Fibroblast of peridontal ligament (primary cell): Measurements from ENCODE around the gene IL2RG.

Source experiments
- DNase-seq: peaks from one replicate; pipeline ENCODE4 v3.0.0-alpha.2; 2010; ENCODE audit errors: extremely low read depth

Gene IL2RG

DNA sequence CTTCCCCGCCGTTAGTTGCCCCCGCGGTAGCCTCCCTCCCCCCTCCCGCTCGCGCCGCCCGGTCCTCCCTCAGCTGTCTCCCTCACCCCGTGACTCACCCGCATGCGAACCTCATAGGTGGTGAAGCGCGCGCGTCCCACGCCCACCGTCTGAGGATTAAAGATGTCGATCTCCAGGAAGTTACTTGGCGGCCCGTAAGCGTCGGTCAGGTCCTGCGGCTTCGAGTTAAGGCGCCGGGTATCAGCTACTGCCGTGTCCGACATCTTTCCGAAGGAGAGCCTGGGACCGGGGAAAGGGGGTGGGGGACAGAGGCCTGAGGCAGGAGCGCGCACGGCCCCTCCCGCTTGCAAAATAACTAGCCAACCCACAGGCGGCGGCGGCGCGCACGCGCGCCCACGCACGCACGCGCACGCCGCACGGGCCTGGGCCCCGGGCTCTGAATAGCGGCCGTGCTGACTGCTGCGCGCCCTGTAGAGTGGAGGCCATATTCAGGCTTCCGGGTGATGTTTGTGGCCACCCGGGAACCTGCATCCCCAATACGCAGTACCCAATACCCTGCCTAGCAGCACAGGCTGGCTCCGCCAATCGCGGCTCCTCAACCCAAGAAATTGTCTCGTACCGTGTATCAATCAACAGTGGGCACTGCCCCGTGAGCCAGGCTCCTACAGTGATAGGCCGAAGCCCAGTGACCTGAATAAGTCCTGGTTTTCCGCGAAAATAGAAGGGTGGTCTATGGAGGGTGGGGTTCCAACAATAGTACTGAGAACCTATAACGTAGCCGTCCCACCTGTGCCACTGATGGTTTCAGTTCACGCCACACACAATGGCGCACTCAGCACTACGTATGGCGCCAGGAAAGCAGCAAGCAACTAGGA, 43.1 kb downstream of the IL2RG start, which contains the start of gene SNX12:
Gene SNX12 (minus strand): TSS at position 291 of the 875 bp plus-strand sequence. CDS start 28 bp downstream, at position 263.
- DNase-seq, result peak; percentile 93

DNA sequence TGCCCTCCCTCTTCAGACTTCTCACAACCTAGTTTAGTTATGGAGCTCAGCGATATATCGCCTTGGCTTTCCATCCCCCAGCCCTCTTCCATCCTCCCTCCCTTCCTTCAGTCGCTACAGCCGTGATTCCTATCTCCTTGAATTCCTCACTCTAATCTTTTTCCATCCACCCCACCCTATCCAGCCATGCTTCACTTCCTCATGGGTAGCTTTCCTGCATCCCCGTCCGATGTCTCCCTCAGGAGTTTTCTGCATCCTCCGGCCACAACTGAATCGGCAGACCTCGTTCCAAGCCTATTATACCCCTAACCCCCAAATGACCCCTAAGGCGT, 43.7 kb downstream of the IL2RG start:
- no peak for DNase-seq

DNA sequence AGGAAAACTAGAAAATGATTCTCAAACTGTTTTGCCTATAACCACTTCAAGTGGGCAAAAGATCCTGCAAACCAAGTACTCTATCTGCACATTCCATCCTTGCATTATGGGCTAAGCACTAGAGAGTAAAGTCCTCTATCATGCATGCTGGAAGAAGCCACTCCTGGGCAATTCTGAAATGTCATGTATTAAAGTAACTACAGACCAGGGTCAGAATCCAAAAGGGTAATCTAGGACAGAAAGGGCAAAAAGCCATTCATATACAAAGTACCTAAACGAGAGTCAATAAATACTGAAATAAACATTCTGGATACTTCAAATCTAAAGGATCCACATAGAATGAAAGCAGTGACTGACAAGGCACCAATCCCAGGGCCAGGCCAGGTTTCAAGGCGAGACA, 44.3 kb downstream of the IL2RG start:
- DNase-seq, result peak; percentile 2

DNA sequence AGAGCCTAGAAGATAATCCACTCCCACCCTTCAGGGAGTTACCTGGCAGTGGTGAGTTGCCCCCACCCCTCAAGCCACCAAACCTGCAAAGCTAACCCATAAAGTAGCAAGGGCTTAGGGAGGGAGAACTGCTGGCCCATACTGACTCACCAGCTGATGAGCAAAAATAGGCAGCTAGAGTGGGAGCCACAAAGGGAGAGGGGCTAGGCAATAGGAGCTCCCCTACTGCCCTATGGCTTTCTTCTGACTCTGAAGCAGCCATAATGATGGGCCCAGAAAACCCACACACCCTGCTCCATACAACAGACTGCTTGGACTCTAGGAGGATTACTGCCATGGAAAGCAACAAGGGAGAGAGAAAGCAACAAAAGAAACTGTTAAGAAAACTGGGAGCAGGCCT, 51.2 kb downstream of the IL2RG start:
- DNase-seq, result no peak

DNA sequence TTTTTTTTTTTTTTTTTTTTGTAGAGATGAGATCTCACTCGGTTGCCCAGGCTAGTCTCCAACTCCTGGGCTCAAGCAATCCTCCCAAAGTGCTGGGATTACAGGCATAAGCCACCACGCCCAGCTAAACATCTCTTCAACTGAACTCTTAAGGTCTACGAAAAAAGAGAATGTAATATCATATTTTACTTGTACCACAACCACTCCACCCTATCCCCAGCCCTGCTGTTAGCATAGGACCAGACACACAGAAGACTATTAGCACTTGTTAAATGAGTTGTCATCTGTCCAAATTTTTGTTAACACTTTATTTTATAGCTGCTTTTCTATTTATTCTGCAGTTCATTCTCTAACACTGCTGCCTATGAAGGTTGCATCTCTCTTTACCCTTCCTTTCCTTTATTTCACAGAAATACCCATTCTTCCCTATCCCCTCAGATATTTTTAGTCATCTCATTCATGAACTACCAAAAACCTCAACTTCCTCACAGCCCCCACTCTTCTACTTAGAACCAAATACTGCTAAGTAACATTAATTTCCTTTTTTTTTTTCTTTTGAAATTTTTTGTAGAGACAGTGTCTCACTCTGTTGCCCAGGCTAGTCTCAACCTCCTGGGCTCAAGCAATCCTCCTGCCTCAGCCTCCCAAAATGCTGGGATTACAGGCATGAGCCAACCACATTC, 53.4 kb downstream of the IL2RG start:
- no peak for DNase-seq
